Anterior cingulate cortex (tissue), 58 donors: ENCODE measurements around the gene INO80E.

Experiments
- DNase-seq, 58 donors: peaks; one replicate each; lab custom pipeline; 2025; lab: John Stamatoyannopoulos, UW

The INO80E gene

DNA sequence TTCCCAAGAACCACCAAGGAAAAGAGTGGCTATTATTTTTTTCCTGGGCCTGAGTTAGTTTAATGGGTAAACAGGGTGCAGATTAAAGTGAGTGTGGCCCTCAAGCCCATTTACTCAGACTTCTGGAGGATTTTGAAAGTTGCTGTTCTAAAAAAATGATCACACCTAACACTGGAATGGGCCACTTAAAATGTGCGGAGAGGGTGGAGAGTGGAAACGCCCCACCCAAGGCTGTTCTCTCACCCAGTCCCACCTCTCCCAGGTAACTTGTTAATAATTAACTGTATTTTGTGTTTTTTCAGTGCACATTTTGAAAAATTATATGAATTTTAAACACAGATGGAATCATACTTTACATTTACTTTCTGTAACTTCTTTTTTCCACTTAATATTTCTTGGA is 6.0 kb upstream of the INO80E start:
- no peak for DNase-seq

GRCh38 chr16:29990883-29991570 is 5.0 kb upstream of the INO80E start:
- DNase-seq: no peak

DNA sequence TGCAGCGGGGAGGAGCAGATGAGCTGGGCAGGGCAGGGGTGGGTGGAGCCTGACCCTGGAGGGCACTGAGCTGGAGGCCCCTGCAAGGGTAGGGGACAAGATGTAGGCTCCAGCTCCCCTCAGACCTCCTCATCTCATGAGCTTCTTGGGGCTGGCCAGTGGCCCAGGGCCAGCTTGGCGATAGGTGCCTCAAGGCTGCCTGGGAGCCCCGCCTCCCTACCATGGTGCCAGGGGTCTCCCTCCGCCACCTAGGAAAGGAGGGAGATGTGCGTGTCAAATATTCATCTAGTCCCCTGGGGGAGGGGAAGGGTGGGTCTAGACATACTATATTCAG is 4.5 kb upstream of the INO80E start:
- no peak for DNase-seq

- DNase-seq: peak in 1 of 58 donors; percentile 7
These were observed 3.6 kb upstream of the INO80E start for GRCh38 chr16:29992344-29992967.

- no peak for DNase-seq
These were observed 2.7 kb upstream of the INO80E start for GRCh38 chr16:29993191-29993902.

GRCh38 chr16:29993903-29994599 is 2.0 kb upstream of the INO80E start:
- no peak for DNase-seq

DNA sequence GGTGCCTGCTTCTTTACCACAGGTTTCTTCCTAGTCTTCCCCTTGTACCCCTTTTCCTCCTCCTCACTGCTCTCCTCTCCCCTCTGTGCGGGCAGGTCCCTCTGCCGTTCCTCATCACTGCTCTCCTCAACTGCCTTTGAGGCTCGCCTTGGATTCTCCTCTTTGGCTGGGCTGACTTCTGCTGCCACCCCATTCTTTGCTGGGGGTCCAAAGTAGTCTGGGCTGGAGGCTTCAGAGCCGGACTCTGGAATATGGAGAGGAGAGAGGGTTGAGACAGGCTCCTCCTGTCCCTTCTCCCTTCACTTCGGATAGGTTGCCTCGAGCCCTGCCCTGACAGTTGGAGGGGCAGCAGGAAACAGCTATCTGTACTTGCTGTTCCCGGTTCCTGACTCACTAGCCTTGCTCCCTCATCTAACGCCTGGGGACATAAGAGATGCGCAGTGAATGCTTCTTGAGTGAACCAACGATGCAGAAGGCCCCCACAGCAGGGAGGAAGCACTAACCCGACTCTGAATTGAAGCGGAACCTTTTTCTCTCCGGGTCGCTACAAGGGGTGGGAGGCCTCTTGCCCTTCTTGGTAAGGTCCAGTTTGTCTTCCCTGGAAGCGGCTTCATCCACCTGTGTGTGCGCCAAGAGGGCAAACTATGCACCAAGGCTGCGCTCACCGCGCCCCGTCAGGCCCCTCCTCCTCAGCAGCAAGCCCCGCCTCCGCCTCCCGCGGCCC is 1.3 kb upstream of the INO80E start:
- DNase-seq: peak in 12 of 58 donors; percentile 47 to 65 (median 56)

DNA sequence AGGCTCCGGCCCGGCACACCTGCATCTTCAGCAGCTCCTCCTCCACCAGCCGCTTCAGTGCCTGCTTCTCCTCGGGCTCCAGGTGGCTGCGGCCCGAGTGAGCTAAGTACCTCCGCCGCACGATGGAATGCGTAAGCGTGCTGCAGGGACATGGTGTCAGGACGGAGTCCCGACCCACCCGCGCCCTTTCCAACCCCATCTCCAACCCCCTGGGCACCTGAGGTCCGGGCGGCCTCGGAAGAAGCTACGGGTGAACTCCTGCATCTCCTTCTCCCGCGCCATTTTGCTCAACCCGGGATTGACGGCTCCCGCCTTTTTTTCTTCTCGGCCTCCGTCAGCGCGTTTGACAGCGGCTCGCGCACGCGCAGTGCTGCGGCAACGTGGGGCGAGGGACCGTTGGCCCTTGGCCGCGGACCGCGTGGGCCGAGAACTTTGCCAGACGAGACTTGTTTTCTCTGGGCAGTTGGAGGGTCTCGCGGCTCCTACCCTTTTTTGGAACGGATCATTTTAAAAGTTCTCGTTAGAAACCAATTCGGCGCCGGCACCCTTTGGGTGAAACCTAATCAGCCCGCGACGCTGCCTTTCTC is 624 bp upstream of the INO80E start, which contains the start of gene HIRIP3:
HIRIP3 (minus strand) TSS at position 294 of the 587 bp plus-strand sequence; CDS start at position 282, 12 bp downstream.
- peak in 56 of 58 donors; percentile 44 to 90 (median 80) for DNase-seq

- no peak for DNase-seq
These were observed 767 bp downstream of the INO80E start for GRCh38 chr16:29996766-29997250.

DNA sequence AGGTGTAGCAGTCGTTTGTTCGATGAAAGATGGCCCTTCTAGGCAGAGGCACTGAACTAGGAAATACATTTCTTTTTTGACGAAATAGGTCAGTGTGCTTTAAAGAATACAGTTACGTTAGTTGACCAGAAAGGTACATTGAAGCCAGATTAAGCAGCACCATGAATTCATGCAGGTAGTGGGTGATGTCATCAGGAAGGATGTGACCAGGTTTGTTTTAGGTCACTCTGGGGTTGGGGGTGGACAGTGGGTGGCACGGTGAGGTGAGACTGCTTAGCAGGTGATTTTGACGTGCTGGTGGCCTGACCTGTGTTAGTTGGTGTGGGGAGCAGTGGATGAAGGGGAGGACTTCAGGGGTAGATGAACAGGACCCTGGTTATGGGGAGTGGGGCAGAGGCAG is 3.6 kb downstream of the INO80E start:
- no peak for DNase-seq

DNA sequence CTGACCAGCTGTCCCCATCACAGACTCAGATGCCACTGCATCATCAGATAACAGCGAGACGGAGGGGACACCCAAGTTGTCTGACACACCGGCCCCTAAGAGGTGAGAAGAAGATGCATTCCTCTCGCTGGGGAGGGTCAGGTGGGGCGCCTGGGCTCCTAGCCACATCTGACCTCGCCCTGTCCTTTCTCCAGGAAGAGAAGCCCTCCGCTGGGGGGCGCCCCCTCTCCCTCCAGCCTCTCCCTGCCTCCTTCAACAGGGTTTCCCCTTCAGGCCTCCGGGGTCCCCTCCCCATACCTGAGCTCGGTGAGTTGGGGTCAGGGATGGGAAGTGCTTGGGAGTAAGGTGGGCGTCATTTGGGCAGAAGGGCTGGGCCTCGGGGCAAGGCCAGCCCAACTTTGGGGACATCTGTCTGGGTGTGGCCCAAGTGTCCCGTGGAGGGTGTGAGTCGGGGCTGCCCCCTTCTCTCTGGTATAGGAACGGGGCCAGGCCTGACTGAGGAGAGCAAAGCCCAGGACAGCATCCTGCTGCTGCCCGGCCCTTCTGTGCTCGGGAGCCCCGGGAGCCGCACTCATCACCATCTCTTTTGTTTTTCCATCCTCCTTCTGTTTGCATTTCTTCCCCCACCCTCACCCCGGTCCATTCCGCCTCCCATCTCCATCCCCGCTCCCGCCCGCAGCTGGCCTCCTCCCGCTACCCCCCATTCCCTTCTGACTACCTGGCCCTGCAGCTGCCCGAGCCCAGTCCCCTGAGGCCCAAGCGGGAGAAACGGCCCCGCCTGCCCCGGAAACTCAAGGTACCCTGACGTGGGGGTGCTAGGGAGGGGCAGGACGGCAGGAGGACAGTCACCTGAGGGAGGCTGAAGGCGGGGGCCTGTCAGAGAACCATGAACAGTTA is 4.9 kb downstream of the INO80E start:
- DNase-seq: no peak

DNA sequence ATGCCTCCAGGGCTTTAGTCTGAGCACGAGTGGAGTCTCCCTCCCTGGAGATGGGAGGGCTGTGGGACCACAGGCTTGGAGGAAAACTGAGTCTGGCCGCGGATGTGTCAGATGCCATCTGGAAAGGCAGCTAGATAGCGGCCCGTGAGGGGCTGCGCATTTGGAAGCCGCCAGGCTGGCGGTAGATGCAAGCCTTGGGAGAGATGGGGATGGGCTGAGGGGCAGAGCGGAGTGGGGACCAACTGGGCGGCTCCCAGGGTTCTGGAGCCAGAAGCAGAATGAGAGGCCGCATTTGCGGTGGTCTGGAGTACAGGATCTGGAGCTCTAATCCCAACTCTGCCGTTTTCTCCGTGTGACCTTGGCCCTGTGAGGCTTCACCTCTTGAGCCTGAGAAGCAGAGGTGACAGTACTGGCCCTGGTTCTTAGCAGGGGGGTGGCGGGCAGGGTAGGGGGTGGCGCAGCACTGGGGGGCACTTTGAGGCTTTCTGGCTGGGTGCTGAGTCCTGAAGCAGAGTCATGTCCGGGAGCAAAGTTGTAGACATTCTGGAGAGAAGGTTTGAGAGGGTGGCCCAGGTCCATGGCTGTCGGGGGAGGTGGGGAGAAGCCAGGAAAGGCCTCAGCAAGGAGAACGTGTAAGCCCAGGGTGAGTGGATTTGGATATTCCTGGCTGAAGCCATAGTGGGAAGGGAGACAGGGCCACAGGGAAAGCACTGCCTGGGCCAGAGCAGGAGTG is 6.7 kb downstream of the INO80E start:
- DNase-seq: no peak

- DNase-seq: no peak
These were observed 7.8 kb downstream of the INO80E start for GRCh38 chr16:30003670-30004423.

DNA sequence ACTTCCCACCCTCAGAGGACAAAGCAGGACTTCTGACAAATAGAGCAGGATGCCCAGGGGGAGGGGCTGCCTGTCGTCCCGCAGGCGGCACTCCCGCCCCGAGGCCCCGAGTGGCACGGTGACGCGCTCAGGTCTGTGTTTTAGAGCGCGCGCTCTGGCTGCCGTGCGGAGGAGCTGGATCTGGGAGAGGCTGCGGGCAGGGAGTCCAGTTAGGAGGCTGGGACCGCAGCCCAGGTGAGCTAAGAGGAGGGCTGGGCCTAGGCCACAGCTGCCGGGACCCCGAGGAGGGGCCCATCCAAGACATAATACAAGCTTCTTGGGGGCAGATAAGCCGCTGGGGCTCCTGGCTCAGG is 8.4 kb downstream of the INO80E start:
- no peak for DNase-seq

DNA sequence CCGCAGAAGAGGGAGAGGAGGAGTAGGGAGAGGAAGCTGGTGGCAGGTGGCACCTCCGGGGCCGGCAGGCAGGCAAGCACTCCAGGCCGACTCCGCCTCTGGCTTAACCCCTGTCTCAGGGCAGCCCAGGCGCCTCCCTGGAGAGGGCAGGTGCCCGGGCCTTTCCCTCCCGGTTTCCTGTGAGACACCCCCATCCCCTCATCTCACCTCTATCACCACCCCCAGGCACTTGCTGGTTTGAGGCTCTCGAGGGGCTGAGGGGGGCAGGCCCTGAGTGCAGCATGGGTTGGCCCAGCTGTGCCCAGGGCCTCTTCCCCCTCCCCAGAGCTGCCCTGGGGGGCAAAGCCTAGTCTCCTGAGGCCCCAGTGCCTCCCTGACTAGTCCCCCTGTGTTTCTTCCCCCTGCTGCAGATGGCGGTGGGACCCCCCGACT is 8.8 kb downstream of the INO80E start:
- no peak for DNase-seq

GRCh38 chr16:30005341-30006094 is 9.5 kb downstream of the INO80E start:
- DNase-seq: peak in 7 of 58 donors; percentile 9 to 30 (median 21)

GRCh38 chr16:30006095-30006473 is 10.0 kb downstream of the INO80E start:
- no peak for DNase-seq
